HCT116 (cell line): ENCODE results near the gene SUFU.

Experiments used
- CTCF ChIP-seq, 3 experiments: fragments of 200-600 bp in 1 of 3; sonication (generic) in 1 of 3; IDR thresholded peaks in 2 of 3; conservative IDR thresholded peaks in 1 of 3; 2 replicates each; pipeline ENCODE4 v1.5.1; 2012 to 2017; ENCODE audit warnings: low read depth in 2 of 3, low read length in 2 of 3, antibody characterized with exemption in 1 of 3, borderline replicate concordance in 1 of 3, control low read depth in 1 of 3, mild to moderate bottlenecking in 1 of 3, mixed read lengths in 1 of 3, mixed run types in 1 of 3, moderate library complexity in 1 of 3; ENCODE audit not compliant: insufficient read depth in 1 of 3
- EGR1 ChIP-seq: IDR thresholded peaks from 2 replicates; pipeline ENCODE4 v1.6.1; 2012; ENCODE audit warnings: low read depth
- ELF1 ChIP-seq: IDR thresholded peaks from 2 replicates; pipeline ENCODE4 v1.6.1; 2012; ENCODE audit warnings: low read depth, borderline replicate concordance
- EZH2 ChIP-seq: fragments of 200-600 bp; sonication (generic); IDR thresholded peaks from 2 replicates; pipeline ENCODE4 v1.6.1; 2017; ENCODE audit warnings: antibody characterized with exemption, mixed run types
- MAX ChIP-seq: IDR thresholded peaks from 2 replicates; pipeline ENCODE4 v1.6.1; 2012
- POLR2A ChIP-seq: IDR thresholded peaks from 2 replicates; pipeline ENCODE4 v1.7.0; 2011; ENCODE audit warnings: borderline replicate concordance; ENCODE audit not compliant: insufficient read depth, insufficient read length; ENCODE audit errors: extremely low read depth
- POLR2AphosphoS5 ChIP-seq: IDR thresholded peaks from 2 replicates; pipeline ENCODE4 v1.6.1; 2011; ENCODE audit warnings: mild to moderate bottlenecking, low read depth, low read length, moderate library complexity
- SP1 ChIP-seq: IDR thresholded peaks from 2 replicates; pipeline ENCODE4 v1.6.1; 2012; ENCODE audit warnings: low read depth
- YY1 ChIP-seq: IDR thresholded peaks from 2 replicates; pipeline ENCODE4 v1.6.1; 2011; ENCODE audit warnings: low read length, low read depth, moderate library complexity, mild to moderate bottlenecking; ENCODE audit not compliant: insufficient replicate concordance; ENCODE audit errors: extremely low read depth

DNA sequence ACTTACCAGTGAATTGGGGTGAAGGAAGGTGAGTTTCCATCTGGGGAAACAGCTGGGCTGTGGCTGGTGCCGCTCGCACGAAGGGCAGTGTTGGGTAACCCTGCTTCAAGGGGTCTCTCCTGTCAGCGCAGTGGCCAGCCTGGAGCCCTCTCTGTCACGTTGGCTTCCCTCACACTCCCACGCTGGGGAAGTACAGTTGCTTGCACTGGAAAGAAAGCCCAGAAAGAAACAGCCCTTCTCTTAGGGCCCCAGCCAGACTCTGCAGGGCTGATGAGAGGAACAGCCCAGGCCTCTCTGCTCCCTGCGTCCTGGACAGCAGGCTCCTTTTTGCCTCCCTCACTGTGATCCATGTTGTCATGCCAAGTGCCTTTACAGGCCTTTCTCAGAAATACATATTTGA lies 100.2 kb downstream of the SUFU start:
- TF ChIP-seq POLR2A (no peak), SP1 (no peak), CTCF (IDR thresholded peaks at IDR 0.05 in 2 of 3, conservative IDR thresholded peaks at IDR 0.05 in 1 of 3; ENCODE audit: borderline replicate concordance in 1 of 3, insufficient read depth in 1 of 3, low read depth in 2 of 3, low read length in 2 of 3) (no peak), ELF1 (no peak), POLR2AphosphoS5 (no peak), EZH2 (no peak), MAX (no peak), YY1 (no peak), EGR1 (no peak)
